NB4 (cell line): ENCODE measurements around the gene TNS2.

Experiments used
- POLR2A ChIP-seq: IDR thresholded peaks from 2 replicates; pipeline ENCODE4 v1.6.1; 2011; ENCODE audit warnings: mild to moderate bottlenecking; ENCODE audit not compliant: insufficient read length; ENCODE audit errors: extremely low read depth
- TF ChIP-seq, protein P1 (sequence below): IDR thresholded peaks from one replicate; pipeline ENCODE4 v1.5.1; 2012; ENCODE audit warnings: low read depth, low read length

DNA sequence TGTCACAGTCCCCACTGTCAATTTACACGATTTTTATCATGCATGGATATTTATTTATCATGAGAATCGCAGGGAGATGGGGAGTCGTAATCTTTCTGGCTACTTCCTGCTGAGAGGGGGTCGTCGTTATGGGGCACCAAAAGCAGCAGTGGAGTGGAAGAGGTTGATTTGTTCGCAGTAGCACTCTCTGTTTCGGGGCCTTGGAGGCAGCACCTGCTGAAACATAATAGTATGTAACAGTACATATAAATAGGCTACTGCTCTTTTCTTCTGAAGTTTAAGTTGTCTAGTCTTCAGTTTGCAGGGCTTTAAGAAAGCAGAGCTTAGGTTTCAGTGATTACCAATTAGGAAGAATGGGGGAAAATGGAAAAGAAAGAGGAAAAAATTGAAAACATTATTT lies 57.3 kb downstream of the TNS2 start:
- TF ChIP-seq POLR2A, result no peak
- TF ChIP-seq, protein P1, sequence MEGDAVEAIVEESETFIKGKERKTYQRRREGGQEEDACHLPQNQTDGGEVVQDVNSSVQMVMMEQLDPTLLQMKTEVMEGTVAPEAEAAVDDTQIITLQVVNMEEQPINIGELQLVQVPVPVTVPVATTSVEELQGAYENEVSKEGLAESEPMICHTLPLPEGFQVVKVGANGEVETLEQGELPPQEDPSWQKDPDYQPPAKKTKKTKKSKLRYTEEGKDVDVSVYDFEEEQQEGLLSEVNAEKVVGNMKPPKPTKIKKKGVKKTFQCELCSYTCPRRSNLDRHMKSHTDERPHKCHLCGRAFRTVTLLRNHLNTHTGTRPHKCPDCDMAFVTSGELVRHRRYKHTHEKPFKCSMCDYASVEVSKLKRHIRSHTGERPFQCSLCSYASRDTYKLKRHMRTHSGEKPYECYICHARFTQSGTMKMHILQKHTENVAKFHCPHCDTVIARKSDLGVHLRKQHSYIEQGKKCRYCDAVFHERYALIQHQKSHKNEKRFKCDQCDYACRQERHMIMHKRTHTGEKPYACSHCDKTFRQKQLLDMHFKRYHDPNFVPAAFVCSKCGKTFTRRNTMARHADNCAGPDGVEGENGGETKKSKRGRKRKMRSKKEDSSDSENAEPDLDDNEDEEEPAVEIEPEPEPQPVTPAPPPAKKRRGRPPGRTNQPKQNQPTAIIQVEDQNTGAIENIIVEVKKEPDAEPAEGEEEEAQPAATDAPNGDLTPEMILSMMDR, result no peak
